Measurements from ENCODE around the gene TBL1XR1.
"Not testable (repeated sequence)": the region's sequence is repeated elsewhere in the genome, so short reads cannot be mapped to it uniquely, and the experiment has no call there.

TBL1XR1 gene

DNA sequence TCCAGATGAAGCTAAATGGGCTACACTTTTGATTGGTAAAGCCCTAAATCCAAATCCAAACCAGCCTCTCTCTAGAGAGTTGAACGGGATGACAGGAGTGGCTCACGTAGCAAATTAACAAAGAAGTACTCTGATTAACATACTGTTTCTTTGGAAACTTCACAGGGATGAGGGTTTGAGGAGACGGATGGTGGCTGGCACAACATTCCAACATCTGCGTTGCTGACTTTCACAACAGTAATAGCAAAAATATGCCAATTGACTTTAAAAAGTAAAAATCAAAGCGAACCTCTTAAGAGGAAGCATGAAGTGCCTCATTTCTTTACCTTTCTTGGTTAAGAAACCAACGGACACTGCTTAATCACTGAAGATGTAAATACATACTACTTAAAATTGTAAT, 181.4 kb downstream of the TBL1XR1 start:
- H3K4me3 ChIP-seq (ENCODE audit: control insufficient read depth, low read depth, low read length) = no peak overlapping the region
- DNase-seq (ENCODE audit: low read depth) = no peak
- TF ChIP-seq, protein P1, sequence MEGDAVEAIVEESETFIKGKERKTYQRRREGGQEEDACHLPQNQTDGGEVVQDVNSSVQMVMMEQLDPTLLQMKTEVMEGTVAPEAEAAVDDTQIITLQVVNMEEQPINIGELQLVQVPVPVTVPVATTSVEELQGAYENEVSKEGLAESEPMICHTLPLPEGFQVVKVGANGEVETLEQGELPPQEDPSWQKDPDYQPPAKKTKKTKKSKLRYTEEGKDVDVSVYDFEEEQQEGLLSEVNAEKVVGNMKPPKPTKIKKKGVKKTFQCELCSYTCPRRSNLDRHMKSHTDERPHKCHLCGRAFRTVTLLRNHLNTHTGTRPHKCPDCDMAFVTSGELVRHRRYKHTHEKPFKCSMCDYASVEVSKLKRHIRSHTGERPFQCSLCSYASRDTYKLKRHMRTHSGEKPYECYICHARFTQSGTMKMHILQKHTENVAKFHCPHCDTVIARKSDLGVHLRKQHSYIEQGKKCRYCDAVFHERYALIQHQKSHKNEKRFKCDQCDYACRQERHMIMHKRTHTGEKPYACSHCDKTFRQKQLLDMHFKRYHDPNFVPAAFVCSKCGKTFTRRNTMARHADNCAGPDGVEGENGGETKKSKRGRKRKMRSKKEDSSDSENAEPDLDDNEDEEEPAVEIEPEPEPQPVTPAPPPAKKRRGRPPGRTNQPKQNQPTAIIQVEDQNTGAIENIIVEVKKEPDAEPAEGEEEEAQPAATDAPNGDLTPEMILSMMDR (conservative IDR thresholded peaks at IDR 0.05; ENCODE audit: control insufficient read depth, insufficient read depth, low read depth, low read length) = no peak

DNA sequence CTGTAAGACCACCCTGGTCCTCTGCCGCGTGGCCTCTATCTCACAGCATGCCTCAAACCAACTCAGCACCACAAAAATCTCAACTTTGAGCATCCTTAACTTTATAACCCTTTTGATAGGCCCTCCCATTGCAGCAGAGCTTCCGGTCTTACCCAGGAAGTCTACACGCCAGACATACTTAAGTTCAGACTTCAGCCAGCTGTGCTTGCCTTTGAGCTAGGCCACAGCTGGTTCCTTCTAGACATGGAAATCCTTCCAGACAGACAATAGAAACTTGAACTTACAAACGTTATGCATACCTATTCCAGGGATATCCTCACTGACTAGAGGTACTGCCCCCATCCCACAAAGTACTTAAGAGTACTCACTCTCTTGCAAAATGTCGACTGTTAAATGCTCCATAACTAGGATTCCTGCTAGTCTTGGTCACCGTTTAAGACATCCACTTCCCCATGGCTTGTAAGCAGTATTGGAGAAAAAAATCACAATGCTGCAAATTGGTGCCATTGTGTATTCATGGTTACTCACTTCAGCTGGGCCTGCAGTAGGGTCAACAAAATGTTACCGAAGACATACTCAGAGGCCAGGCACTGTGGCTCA, 183.5 kb downstream of the TBL1XR1 start:
- no peak overlapping the region for H3K4me3 ChIP-seq (ENCODE audit: control insufficient read depth, low read depth, low read length)
- no peak for DNase-seq (ENCODE audit: low read depth)
- TF ChIP-seq, protein P1 (conservative IDR thresholded peaks at IDR 0.05; ENCODE audit: control insufficient read depth, insufficient read depth, low read depth, low read length) = no peak

DNA sequence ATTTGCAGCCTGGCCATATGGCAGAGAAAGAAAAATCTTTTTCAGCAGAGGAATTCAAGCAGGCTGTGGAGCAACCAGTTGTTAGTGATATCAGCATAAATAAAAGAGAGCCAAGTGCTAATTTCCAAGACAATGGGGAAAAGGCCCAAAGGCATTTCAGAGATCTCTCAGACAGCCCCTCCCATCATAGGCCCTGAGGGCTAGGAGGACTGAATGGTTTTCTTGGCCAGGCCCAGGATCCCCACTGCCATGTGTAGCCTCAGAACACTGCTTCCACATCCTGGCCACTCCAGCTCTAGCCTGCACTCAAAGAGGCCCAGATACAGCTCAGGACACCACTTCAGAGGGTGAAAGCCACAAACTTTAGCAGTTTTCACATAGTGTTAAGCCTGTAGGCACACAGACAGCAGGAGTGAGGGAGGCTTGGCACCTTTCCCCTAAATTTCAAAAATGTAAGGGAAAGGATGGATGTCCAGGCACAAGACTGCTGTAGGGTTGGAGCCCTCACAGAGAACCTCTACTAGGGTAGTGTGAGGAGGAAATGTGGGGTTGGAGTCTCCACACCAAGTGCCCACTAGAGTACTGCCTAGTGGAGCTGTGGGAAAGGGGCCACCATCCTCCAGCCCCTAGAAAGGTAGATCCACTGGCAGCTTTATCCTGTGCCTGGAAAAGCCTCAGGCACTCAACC, 191.4 kb downstream of the TBL1XR1 start:
- no peak overlapping the region for H3K4me3 ChIP-seq (ENCODE audit: control insufficient read depth, low read depth, low read length)
- no peak for DNase-seq (ENCODE audit: low read depth)
- TF ChIP-seq, protein P1 (conservative IDR thresholded peaks at IDR 0.05; ENCODE audit: control insufficient read depth, insufficient read depth, low read depth, low read length) = no peak

DNA sequence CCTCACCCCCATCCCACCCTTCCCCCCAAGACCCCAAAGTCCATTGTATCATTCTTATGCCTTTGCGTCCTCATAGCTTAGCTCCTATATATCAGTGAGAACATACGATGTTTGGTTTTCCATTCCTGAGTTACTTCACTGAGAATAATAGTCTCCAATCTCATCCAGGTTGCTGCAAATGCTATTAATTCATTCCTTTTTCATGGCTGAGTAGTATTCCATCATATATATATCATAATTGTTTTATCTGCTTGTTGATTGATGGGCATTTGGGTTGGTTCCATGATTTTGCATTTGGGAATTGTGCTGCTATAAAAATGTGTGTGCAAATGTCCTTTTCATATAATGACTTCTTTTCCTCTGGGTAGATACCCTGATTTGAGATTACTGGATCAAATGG, 197.1 kb downstream of the TBL1XR1 start:
- not testable (repeated sequence) for H3K4me3 ChIP-seq (ENCODE audit: control insufficient read depth, low read depth, low read length); DNase-seq (ENCODE audit: low read depth)

- no peak overlapping the region for H3K4me3 ChIP-seq (ENCODE audit: control insufficient read depth, low read depth, low read length)
- TF ChIP-seq, protein P1 (conservative IDR thresholded peaks at IDR 0.05; ENCODE audit: control insufficient read depth, insufficient read depth, low read depth, low read length) = no peak
- no peak for DNase-seq (ENCODE audit: low read depth)
Measured at GRCh38 chr3:176995946-176996345, 201.3 kb downstream of the TBL1XR1 start.

DNA sequence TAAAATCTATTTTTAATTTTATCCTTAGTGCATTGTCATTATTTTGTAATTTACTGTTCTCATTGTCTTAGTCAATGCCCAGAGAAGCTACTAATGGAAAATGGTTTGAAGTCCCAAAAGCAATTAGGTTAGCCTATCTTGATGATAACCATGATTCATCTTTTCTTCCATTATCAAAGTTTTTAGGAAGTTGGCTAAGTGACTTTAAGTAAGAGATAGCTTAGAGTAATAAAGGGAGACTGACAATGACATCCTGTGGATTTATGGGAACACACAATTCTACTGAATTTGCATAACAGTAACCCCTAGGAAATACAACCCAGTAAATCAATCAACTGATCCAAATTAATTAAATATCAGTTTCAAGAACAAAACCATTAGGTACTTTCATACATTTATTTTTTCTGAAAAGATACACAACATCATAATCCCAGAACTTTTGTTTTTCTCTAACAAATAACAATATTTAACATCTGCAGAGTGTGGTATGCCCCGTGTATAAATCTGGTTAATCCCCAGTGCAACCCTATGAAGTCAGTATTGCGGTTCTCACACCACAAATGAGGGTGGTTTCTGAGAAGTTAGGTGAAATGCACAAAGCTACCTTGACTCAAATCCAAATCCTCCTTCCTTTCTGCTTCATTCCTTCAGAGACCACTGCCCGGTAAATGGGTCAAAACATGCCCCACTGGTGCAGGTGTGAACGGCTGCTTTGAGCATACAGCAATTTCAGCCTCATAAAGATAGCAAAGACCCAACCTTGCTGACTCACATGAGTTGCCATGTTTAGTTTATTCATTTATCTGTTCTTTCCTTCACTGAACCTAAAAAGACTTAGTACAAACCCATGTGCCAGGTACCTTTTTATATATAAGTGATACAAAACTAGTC, 202.1 kb downstream of the TBL1XR1 start:
- DNase-seq (ENCODE audit: low read depth) = no peak
- TF ChIP-seq, protein P1 (conservative IDR thresholded peaks at IDR 0.05; ENCODE audit: control insufficient read depth, insufficient read depth, low read depth, low read length) = no peak
- no peak overlapping the region for H3K4me3 ChIP-seq (ENCODE audit: control insufficient read depth, low read depth, low read length)

- TF ChIP-seq, protein P1 (conservative IDR thresholded peaks at IDR 0.05; ENCODE audit: control insufficient read depth, insufficient read depth, low read depth, low read length) = no peak
- DNase-seq (ENCODE audit: low read depth) = no peak
- H3K4me3 ChIP-seq (ENCODE audit: control insufficient read depth, low read depth, low read length) = no peak overlapping the region
Measured at GRCh38 chr3:176994393-176994792, 202.9 kb downstream of the TBL1XR1 start.

Measured in fibroblast of mammary gland (primary cell).